Measurements from ENCODE around the gene LIN37.

LIN37 gene

GRCh38 chr19:35734889-35735288 lies 13.5 kb upstream of the LIN37 start:
- no peak overlapping the region for H3K4me3 ChIP-seq
- peaks cover 90% of the 10 kb centered on the region for H3K36me3 ChIP-seq (replicated peaks)

DNA sequence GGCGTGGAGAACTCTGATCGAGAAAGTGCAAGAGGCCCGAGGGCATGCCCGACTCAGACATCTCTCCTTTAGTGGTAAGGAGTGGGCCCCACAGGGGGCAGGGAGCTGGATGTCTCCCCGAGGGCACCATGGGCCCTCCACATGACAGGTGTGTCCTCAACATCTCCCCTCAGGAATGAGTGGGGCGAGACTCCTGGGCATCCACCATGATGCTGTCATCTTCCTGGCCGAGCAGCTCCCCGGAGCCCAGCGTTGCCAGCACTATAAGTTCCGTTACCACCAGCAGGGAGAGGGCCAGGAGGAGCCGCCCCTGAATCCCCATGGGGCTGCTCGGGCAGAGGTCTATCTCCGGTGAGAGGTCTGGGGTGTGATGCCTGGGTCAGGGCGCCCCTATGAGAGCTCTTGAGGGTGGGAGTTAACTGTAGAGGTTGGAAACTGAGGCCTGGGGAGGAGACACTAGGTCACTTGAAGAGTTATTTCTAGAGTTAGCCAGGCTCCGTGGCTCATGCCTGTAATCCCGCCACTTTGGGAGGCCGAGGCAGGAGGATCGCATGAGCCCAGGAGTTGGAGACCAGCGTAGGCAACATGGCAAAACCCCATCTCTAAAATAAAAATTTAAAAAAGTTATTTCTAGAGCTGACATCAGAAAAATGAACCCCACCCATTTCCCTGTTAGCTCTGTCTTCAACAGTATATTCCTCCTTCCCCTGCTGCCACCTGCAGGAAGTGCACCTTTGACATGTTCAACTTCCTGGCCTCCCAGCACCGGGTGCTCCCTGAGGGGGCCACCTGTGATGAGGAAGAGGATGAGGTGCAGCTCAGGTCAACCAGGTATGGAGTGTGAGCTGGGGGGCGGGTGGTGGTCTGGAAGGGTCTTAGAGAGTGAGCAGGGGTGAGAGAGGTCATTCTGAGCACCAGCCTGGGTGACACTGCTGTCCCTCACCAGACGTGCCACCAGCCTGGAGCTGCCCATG lies 11.2 kb upstream of the LIN37 start:
- no peaks in the 10 kb centered on the region for H3K27me3 ChIP-seq (ENCODE audit: low read depth)
- H3K9me3 ChIP-seq: no peaks in the 10 kb centered on the region
- in situ Hi-C loops (cut with MboI; ENCODE audit: low sequenced_read_pairs): no loop called here
- H3K4me1 ChIP-seq: peaks cover 8% of the 10 kb centered on the region; the same call in 1 of the 2 replicates
- DNase-seq (ENCODE audit: low spot score in 2 of 2): no peak
- no peak overlapping the region for H3K4me3 ChIP-seq
- peaks cover 68% of the 10 kb centered on the region for H3K36me3 ChIP-seq (replicated peaks)

More at GRCh38 chr19:35734889-35735288, 13.5 kb upstream of the LIN37 start:
- H3K9me3 ChIP-seq: no peaks in the 10 kb centered on the region
- in situ Hi-C loops (cut with MboI; ENCODE audit: low sequenced_read_pairs): no loop called here
- peaks cover 4% of the 10 kb centered on the region; the same call in 1 of the 2 replicates for H3K4me1 ChIP-seq
- DNase-seq (ENCODE audit: low spot score in 2 of 2): no peak
- no peaks in the 10 kb centered on the region for H3K27me3 ChIP-seq (ENCODE audit: low read depth)

GRCh38 chr19:35738021-35738886 lies 10.1 kb upstream of the LIN37 start:
- Histone ChIP-seq H3K36me3 (replicated peaks) (peaks cover 60% of the 10 kb centered on the region), H3K9me3 (no peaks in the 10 kb centered on the region)
- in situ Hi-C loops (cut with MboI; ENCODE audit: low sequenced_read_pairs): no loop called here

DNA sequence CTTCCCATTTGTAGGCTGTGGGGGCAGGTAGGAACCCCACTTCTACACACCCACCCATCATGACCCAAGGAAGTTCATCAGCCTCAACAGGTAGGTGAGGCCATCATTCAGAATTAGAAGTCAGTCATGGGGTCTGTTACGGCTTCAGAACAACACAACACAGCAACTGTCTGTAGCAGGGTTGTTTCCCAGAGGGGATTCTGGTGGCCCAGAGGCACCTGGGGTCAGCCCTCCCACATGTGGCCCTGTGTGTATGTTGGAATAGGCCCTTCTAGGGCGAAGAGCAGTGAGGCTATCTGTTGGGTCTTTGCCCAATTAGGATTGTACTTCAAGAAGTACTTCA lies 9.5 kb upstream of the LIN37 start:
- no peak for DNase-seq (ENCODE audit: low spot score in 2 of 2)
- in situ Hi-C loops (cut with MboI; ENCODE audit: low sequenced_read_pairs): no loop called here
- peaks cover 54% of the 10 kb centered on the region for H3K36me3 ChIP-seq (replicated peaks)

More at GRCh38 chr19:35738021-35738886, 10.1 kb upstream of the LIN37 start:
- Histone ChIP-seq H3K4me3 (no peak overlapping the region), H3K4me1 (peaks cover 8% of the 10 kb centered on the region; the same call in 1 of the 2 replicates), H3K27me3 (ENCODE audit: low read depth) (no peaks in the 10 kb centered on the region)
- no peak for DNase-seq (ENCODE audit: low spot score in 2 of 2)

DNA sequence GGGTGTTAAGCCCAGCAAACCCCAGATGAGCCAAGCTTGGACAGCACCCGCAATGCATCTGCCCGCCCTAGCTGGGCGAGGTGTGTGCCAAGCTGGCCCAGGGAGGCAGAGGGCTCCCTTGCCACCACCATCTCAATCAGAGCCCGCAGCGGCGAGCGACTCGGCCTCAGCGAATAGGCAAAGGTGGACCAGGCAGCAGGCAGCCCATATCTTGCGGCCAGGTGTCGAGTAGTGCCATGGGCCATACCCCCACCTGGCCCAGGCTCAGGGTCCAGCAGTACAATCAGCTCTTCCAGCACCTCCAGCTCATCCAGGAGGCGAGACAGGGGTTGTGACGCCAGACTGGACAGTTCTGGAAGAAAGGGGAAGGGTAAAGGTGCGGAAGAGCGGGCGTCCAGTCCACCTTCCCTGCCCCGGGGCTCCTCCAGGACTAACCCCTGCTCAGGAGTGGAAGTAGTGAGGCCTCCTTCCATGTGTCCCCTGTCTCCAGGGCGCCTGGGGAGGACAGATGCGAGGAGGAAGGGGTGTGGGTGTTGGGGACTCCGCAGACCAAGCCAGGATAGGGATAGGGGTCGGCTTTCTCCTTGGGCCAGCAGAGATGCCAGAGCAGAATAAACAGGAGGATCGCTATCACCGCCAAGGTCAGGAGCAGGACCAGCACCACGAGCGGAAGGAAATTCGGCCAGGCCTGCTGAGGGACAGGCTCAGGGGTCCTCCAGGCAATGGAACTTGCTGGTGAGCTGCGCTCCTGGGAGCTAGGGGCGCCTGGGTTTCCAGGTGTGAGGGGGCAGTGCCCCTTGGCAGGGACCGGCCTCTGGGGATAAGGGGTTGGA lies 8.9 kb upstream of the LIN37 start:
- peak overlapping the region; percentile 57 for H3K4me3 ChIP-seq
- H3K9me3 ChIP-seq: no peaks in the 10 kb centered on the region
- DNase-seq (ENCODE audit: low spot score in 2 of 2): no peak
- H3K27me3 ChIP-seq (ENCODE audit: low read depth): no peaks in the 10 kb centered on the region
- in situ Hi-C loops (cut with MboI; ENCODE audit: low sequenced_read_pairs): no loop called here
- H3K4me1 ChIP-seq: peaks cover 11% of the 10 kb centered on the region
- peaks cover 48% of the 10 kb centered on the region for H3K36me3 ChIP-seq (replicated peaks)

More for the DNA sequence above, 9.5 kb upstream of the LIN37 start:
- H3K9me3 ChIP-seq: no peaks in the 10 kb centered on the region
- H3K4me1 ChIP-seq: peaks cover 8% of the 10 kb centered on the region; the same call in 1 of the 2 replicates
- no peaks in the 10 kb centered on the region for H3K27me3 ChIP-seq (ENCODE audit: low read depth)
- no peak overlapping the region for H3K4me3 ChIP-seq

GRCh38 chr19:35740108-35740422 lies 8.3 kb upstream of the LIN37 start:
- in situ Hi-C loops (cut with MboI; ENCODE audit: low sequenced_read_pairs): no loop called here
- peaks cover 43% of the 10 kb centered on the region for H3K36me3 ChIP-seq (replicated peaks)
- peaks cover 11% of the 10 kb centered on the region for H3K4me1 ChIP-seq
- no peak for DNase-seq (ENCODE audit: low spot score in 2 of 2)
- H3K27me3 ChIP-seq (ENCODE audit: low read depth): no peaks in the 10 kb centered on the region
- H3K9me3 ChIP-seq: no peaks in the 10 kb centered on the region
- peak overlapping the region; percentile 57 for H3K4me3 ChIP-seq

GRCh38 chr19:35740423-35741202 lies 7.8 kb upstream of the LIN37 start:
- Histone ChIP-seq H3K27me3 (ENCODE audit: low read depth) (no peaks in the 10 kb centered on the region), H3K4me1 (peaks cover 11% of the 10 kb centered on the region), H3K36me3 (replicated peaks) (peaks cover 38% of the 10 kb centered on the region), H3K4me3 (peak overlapping the region; percentile 57), H3K9me3 (no peaks in the 10 kb centered on the region)
- DNase-seq (ENCODE audit: low spot score in 2 of 2): peak; percentile 98 to 100
- in situ Hi-C loops (cut with MboI; ENCODE audit: low sequenced_read_pairs): no loop called here

GRCh38 chr19:35741203-35741515 lies 7.2 kb upstream of the LIN37 start:
- H3K36me3 ChIP-seq (replicated peaks): peaks cover 32% of the 10 kb centered on the region
- DNase-seq (ENCODE audit: low spot score in 2 of 2): no peak
- no peaks in the 10 kb centered on the region for H3K9me3 ChIP-seq
- peaks cover 11% of the 10 kb centered on the region for H3K4me1 ChIP-seq
- peak overlapping the region; percentile 57 for H3K4me3 ChIP-seq
- no peaks in the 10 kb centered on the region for H3K27me3 ChIP-seq (ENCODE audit: low read depth)
- in situ Hi-C loops (cut with MboI; ENCODE audit: low sequenced_read_pairs): no loop called here

DNA sequence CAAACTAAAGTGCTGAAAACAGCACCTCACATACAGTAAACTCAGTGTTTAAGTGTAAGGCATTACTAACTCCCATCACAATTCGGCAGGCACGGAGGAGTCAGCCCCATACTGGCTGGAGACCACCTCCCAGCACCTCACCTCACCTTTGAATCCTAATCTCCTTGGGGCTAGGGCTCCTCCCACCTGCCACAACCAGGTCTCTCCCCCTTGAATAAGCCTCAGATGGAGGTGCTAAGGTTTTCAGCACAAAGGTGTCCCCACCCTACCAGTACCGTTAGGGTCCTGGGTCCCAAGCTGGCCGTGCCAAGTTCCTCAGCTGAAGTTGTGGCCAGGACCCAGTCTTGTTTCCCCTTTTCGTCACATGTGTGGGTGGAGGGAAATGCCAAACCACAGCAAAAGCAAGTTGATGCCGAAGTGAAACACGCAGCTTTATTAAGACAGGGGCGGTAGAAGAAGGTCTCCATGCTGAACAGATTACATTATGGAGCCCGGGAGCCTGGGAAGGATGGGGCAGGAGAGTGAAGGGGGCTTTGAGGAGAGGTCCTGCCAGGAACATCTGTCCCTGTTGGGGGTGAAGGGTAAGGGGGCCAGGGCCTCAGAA lies 6.2 kb upstream of the LIN37 start, which contains the start of gene IGFLR1:
Gene IGFLR1 (minus strand): TSS at position 332 of the 604 bp plus-strand sequence. CDS start 1,272 bp downstream, outside the sequence.
- in situ Hi-C loops (cut with MboI; ENCODE audit: low sequenced_read_pairs): no loop called here

DNA sequence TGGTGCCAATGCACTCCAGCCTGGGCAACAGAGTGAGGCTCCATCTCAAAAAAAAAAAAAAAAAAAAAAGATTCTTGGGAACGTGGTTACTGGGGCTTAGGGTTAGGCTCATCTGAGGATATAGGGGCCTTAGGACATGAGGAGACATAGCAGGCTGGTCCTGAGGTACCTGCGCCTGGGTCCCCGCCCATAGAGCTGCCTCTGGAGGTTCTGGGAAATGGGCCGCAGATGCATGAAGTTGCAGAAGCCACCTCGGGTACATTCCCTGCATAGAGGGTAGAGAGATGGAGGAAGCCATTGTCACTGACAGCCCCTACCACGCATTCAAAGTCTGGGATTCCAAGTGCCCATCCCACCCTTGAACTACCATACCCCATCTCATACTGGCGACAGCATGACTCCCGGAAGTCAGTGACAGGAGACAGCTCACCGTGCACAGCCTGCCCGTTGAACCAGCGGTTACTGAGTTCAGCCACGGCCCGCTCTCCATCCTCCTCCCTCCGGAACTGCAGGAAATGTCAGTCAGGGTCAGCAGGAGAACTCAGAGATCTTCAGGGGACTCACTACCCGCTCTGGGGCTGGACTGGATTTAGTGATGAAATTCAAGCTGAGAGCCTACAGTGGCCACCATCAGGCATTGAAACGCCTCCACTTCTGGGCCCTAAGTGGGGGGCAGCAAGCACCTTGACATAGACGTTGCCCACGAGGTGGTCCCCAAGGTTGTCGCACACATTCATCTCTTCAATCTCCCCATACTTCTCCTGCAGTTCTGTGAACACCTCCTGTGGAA lies 4.5 kb upstream of the LIN37 start:
- Histone ChIP-seq H3K36me3 (replicated peaks) (peaks cover 6% of the 10 kb centered on the region), H3K4me3 (peak overlapping the region; percentile 63), H3K27me3 (ENCODE audit: low read depth) (no peaks in the 10 kb centered on the region), H3K9me3 (no peaks in the 10 kb centered on the region), H3K4me1 (peaks cover 15% of the 10 kb centered on the region)
- no peak for DNase-seq (ENCODE audit: low spot score in 2 of 2)
- in situ Hi-C loops (cut with MboI; ENCODE audit: low sequenced_read_pairs): no loop called here

More for the DNA sequence above, 6.2 kb upstream of the LIN37 start, which contains the start of gene IGFLR1:
- H3K9me3 ChIP-seq: no peaks in the 10 kb centered on the region
- peaks cover 11% of the 10 kb centered on the region for H3K4me1 ChIP-seq
- H3K36me3 ChIP-seq (replicated peaks): peaks cover 22% of the 10 kb centered on the region
- H3K27me3 ChIP-seq (ENCODE audit: low read depth): no peaks in the 10 kb centered on the region
- H3K4me3 ChIP-seq: peak within 1 kb of the TSS; percentile 57
- DNase-seq (ENCODE audit: low spot score in 2 of 2): no peak

DNA sequence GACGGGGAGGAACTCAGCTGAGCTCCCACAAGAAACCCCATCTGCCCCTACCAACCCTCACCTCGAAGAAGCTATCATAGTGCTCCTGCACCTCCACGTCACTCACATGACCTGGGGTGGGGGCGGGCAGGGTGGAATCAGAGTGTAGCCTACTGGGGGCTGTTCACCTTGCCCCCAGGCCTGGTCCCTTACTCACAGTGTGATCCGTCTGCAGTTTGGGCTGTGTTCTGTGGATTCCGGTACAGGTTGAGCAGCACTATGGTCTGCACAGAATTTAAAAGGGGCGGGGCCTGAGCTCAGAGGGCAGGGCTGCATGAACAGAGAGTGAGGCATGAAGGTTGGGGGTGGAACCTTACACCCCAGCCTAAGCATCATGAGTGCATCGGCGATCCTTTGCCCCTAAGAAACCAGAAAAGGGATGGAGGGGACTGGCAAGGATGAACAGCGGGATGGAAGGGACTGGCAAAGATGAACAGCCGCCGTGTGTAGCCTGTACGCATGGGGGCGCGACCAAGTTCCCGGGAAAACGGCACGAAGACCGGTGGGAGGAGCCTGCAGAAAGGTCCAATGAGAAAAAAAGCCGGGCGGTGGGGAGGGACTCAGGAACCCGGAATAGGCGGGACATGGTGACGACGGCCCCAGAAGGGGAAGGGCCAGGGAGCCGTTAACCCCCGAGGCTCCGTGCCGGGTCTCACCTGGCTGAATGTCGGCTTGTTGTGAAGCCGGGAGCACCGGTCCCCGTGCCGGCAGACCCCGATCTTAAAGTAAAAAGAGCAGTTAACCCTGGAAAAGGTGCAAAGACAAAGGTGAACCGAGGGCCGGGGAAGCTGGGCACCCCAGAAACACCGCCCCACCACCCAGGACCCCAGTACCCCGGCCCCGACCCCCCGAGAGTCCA lies 3.7 kb upstream of the LIN37 start:
- in situ Hi-C loops (cut with MboI; ENCODE audit: low sequenced_read_pairs): no loop called here
- peak; percentile 94 to 98 for DNase-seq (ENCODE audit: low spot score in 2 of 2)
- peak overlapping the region; percentile 63 for H3K4me3 ChIP-seq
- no peaks in the 10 kb centered on the region; the same call in none of the 2 replicates for H3K36me3 ChIP-seq (replicated peaks)
- H3K9me3 ChIP-seq: no peaks in the 10 kb centered on the region
- H3K4me1 ChIP-seq: peaks cover 13% of the 10 kb centered on the region
- no peaks in the 10 kb centered on the region for H3K27me3 ChIP-seq (ENCODE audit: low read depth)

Measured in HAP-1 (cell line).